ENCODE results near the gene CXCL14. TPM values are rescaled to one million over a fixed set of nuclear protein-coding genes. Genes with fewer than 3 reads are reported as not detected.
A peak's percentile ranks its signal among the peaks of the same experiment; 100 is the strongest.

Gene CXCL14
- total and polyA plus RNA-seq, 2 donors from 2014 or later = 104 to 414 TPM

DNA sequence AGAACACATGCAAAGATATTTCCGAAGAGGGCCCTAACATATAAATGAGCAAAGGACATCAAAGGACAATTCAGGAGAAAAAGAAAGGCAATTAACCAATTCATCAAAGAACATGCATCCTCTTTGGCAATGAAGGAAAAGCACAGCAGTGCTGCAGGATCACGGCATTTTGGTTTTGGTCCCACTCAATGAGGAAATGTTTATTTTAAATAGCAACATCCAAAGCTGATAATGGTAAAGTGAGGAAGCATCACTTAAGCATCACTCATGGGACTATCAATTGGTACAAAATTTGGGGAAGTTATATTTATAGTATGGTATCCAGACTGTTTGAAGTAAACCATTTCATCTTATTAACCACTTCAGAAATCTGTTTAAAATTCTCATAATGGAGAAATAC lies 5.5 kb upstream of the CXCL14 start:
- H3K4me1 ChIP-seq (ENCODE audit: control insufficient read depth in 2 of 3, insufficient read depth in 2 of 3, low read depth in 1 of 3, low read length in 3 of 3) = no peaks in the 10 kb centered on the region
- FAIRE-seq = no peak
- no peak overlapping the region for H3K4me3 ChIP-seq (ENCODE audit: low read length in 3 of 3)
- H3K9me3 ChIP-seq (ENCODE audit: control insufficient read depth in 2 of 3, insufficient read depth in 1 of 3, low read length in 3 of 3) = no peaks in the 10 kb centered on the region
- peaks cover 5% of the 10 kb centered on the region for H3K27me3 ChIP-seq (ENCODE audit: control insufficient read depth, insufficient read depth, low read length)
- no peaks in the 10 kb centered on the region for H3K36me3 ChIP-seq (ENCODE audit: control insufficient read depth in 2 of 3, insufficient read depth in 3 of 3, low read length in 3 of 3)
- DNase-seq = no peak
- intact Hi-C loops (cut with DNase I) = no loop called here
- H3K27ac ChIP-seq (ENCODE audit: low read depth in 2 of 2, low read length in 2 of 2) = no peak overlapping the region
- no peak overlapping the region for H3K9ac ChIP-seq (ENCODE audit: low read length in 3 of 3)
- TF ChIP-seq, protein P1, sequence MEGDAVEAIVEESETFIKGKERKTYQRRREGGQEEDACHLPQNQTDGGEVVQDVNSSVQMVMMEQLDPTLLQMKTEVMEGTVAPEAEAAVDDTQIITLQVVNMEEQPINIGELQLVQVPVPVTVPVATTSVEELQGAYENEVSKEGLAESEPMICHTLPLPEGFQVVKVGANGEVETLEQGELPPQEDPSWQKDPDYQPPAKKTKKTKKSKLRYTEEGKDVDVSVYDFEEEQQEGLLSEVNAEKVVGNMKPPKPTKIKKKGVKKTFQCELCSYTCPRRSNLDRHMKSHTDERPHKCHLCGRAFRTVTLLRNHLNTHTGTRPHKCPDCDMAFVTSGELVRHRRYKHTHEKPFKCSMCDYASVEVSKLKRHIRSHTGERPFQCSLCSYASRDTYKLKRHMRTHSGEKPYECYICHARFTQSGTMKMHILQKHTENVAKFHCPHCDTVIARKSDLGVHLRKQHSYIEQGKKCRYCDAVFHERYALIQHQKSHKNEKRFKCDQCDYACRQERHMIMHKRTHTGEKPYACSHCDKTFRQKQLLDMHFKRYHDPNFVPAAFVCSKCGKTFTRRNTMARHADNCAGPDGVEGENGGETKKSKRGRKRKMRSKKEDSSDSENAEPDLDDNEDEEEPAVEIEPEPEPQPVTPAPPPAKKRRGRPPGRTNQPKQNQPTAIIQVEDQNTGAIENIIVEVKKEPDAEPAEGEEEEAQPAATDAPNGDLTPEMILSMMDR (IDR thresholded peaks at IDR 0.05; ENCODE audit: borderline replicate concordance, extremely low read depth, insufficient read depth) = no peak

DNA sequence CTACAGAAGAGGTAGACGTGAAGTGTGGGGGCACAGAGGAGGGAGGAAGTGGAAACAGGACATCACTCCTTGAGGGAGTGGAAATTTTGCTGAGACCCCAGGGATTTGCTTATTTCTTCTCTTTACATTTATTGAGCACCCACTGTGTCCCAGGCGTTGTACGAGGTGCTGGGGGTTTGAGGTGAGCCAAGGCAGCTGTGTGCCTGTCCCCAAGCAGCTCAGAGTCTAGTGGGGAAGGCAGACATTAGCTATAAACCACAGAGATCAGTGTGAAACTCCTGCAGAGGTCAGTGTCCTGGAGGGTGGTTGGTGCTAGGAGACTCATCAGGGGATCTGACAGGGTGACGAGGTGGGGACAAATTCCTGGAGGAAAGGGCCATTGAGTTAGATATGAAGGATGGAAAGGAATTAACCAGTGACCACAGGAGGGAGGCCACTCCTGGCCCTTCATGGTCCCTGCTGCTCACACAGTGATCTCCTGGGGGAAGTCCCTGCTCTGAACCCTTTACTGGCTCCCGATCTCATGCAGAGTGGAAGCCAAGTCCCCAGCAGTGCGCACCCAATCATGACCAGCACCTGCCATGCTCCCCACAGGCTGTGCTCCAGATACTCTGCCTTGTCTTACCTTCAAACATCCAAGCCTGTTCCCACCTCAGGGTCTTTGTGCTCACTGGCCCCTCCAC lies 3.4 kb upstream of the CXCL14 start:
- Histone ChIP-seq H3K36me3 (ENCODE audit: control insufficient read depth in 2 of 3, insufficient read depth in 3 of 3, low read length in 3 of 3) (no peaks in the 10 kb centered on the region), H3K4me3 (ENCODE audit: low read length in 3 of 3) (no peak overlapping the region), H3K27ac (ENCODE audit: low read depth in 2 of 2, low read length in 2 of 2) (no peak overlapping the region), H3K9me3 (ENCODE audit: control insufficient read depth in 2 of 3, insufficient read depth in 1 of 3, low read length in 3 of 3) (no peaks in the 10 kb centered on the region), H3K4me1 (ENCODE audit: control insufficient read depth in 2 of 3, insufficient read depth in 2 of 3, low read depth in 1 of 3, low read length in 3 of 3) (no peaks in the 10 kb centered on the region), H3K27me3 (ENCODE audit: control insufficient read depth, insufficient read depth, low read length) (peaks cover 9% of the 10 kb centered on the region), H3K9ac (ENCODE audit: low read length in 3 of 3) (no peak overlapping the region)
- no peak for FAIRE-seq
- no peak for DNase-seq
- intact Hi-C loops (cut with DNase I) = no loop called here
- TF ChIP-seq, protein P1 (IDR thresholded peaks at IDR 0.05; ENCODE audit: borderline replicate concordance, extremely low read depth, insufficient read depth) = no peak

DNA sequence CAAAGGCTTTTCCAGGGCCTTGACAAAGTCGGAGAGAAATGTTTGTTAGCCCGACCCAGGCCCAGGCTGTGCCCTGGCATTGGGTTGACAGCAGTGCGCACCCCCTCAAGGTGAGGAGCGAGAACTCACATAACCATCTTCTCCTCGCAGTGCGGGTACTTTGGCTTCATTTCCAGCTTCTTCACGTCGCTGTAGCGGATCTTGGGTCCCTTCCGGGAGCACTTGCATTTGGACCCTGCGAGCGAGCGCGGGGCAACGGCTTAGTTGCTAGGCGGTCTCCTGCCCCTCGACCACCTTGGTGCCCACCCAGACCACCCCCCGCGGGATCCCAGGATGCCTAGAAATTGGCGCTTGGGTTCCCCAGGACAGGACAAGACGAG lies 496 bp downstream of the CXCL14 start:
- Histone ChIP-seq H3K4me1 (ENCODE audit: control insufficient read depth in 2 of 3, insufficient read depth in 2 of 3, low read depth in 1 of 3, low read length in 3 of 3) (peaks cover 0 to 22% (median 0%) of the 10 kb centered on the region in 3 donors), H3K36me3 (ENCODE audit: control insufficient read depth in 2 of 3, insufficient read depth in 3 of 3, low read length in 3 of 3) (peaks cover 0 to 8% (median 0%) of the 10 kb centered on the region in 3 donors), H3K27me3 (ENCODE audit: control insufficient read depth, insufficient read depth, low read length) (peaks cover 9% of the 10 kb centered on the region), H3K27ac (ENCODE audit: low read depth in 2 of 2, low read length in 2 of 2) (peak overlapping the region; percentile 51 to 74), H3K4me3 (ENCODE audit: low read length in 3 of 3) (peak overlapping the region in 2 of 3 donors; percentile 67 to 77), H3K9me3 (ENCODE audit: control insufficient read depth in 2 of 3, insufficient read depth in 1 of 3, low read length in 3 of 3) (no peaks in the 10 kb centered on the region), H3K9ac (ENCODE audit: low read length in 3 of 3) (peak overlapping the region in 1 of 3 donors; percentile 83)
- DNase-seq (no peak), FAIRE-seq (no peak)
- intact Hi-C loops (cut with DNase I) = no loop called here
- TF ChIP-seq, protein P1 (IDR thresholded peaks at IDR 0.05; ENCODE audit: borderline replicate concordance, extremely low read depth, insufficient read depth) = no peak
